ENCODE data around the gene SYMPK.

The SYMPK gene

DNA sequence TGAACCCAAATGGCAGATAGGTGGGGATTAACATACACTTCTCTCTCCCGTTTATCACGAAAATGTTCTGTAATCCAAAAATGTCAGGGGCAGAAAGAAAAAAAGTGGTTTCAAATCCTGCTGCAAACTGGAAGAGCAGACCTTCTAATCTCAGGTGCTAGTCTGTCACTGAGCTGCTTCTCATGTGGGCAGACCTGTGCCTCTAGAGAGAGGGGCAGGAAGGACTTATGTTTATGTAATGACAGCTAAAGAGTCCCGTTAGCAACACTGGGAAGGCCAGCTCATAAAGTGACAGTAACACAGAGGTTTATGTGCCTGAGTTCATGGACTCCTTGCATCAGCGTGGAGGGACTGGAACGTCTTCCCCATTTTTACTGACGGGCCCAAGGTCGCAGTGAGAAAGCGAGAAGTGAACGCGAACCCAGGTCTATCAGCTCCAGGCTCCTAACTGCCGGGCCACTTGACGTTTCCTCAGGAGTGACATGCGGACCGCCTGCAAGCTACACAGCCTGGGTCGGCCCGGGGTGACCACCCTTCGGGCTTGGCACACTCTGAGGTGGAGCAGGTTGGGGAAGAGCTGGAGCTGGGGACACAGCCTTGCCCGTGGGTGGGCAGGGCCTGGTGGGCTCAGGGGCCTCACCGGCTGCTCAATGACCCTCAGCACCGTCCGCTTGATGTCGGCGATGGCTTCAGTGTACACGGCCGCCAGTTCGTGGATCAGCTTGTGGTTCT, 38.2 kb downstream of the SYMPK start:
- DNase-seq, result no peak

DNA sequence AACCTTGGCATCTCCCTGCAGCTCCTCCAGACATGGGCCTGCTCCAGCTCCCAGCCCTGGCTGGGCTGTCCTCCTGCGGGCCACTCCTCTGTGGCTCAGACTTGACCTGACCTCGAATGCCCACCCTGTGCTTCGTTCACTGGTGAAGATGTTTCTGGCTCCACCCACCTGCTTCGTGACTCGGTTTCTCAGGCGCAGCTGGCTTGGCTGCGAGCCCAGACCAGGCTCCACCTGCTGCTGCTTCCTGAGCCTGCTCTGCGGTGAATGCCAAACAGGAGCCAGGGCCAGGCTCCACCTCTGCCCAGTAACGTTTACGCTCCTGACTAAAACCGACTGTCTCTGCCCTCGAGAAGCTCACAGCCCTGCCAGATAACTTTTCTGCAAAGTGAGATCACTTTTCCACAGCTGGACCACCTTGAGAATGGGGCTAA, 38.9 kb downstream of the SYMPK start:
- no peak for DNase-seq

DNA sequence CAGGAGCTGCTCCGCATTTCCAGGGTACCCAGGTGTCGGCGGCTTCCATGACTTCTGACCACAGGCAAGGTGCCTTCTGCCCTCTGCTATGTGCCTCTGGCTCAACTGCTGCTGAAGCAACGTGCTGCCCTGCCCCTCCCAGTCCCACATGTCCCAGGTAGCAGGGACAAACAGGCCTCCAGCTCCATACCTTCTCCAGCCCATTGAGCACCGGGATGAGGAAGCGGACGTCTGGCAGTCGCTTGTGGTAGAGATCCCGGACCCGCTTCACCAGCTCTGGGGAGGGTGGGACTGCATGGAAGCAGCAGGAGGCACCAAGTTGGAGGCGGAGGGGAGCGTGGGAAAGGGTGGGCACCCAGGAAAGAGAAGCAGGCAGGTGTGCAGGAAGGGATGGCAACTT, 39.8 kb downstream of the SYMPK start:
- no peak for DNase-seq

DNA sequence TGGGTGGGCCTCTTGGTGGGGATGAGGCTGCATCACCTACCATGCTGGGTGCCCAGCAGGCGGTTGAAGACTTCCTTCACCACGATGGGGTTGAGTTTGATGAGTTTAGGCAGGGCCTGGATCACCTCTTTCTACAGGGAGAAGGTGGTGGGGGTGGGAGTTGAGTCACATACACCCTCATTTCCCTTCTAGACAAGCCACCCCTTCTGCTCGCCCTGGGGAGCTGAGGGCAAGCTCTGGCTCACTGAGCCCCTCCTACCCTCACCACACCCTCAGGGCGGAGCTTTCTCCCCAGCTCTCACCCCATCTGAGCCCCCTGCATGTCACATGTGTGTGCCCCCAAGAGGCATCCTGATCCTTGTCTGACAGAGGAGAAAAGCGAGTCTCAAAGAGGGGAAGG, 40.2 kb downstream of the SYMPK start:
- DNase-seq, result no peak

DNA sequence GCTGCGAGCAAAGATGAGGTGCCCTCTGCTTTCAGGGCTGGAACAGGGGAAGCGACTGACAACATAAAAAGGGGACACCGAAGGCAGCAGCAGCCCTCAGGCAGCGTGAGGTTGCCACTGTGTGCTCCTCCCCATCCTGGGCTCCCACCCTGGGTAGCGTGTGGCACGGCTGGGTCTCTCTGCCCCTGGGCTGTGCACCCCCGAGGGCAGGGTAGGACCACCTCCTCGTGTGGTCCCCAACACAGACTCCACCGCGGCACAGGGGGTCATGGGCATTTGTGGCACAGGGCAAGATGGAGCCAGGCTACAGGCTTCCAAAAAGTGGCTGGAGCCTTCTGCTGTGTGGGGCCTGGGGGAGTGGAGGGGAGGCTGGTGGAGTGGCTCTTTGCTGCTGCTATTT, 41.4 kb downstream of the SYMPK start:
- no peak for DNase-seq

DNA sequence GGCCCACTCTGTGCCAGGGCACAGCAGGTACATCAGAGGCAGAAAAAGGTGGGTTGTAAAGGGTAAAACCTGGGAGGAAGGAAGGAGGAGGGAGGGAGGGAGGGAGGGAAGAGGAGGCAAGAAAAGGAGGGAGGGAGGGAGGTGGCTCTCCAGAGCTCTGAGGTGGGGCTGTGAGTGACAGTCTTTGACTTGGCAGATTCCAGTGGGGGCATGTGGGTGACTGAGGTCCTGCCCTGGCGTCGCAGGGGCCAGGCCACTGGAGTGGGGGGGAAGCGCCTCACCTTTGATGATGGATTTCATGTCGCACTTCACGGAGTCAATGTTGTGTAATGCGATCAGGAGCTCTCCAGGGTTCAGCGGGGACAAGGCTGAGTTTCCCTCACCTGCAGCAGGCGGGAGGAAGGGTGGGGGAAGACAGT, 41.8 kb downstream of the SYMPK start:
- no peak for DNase-seq

DNA sequence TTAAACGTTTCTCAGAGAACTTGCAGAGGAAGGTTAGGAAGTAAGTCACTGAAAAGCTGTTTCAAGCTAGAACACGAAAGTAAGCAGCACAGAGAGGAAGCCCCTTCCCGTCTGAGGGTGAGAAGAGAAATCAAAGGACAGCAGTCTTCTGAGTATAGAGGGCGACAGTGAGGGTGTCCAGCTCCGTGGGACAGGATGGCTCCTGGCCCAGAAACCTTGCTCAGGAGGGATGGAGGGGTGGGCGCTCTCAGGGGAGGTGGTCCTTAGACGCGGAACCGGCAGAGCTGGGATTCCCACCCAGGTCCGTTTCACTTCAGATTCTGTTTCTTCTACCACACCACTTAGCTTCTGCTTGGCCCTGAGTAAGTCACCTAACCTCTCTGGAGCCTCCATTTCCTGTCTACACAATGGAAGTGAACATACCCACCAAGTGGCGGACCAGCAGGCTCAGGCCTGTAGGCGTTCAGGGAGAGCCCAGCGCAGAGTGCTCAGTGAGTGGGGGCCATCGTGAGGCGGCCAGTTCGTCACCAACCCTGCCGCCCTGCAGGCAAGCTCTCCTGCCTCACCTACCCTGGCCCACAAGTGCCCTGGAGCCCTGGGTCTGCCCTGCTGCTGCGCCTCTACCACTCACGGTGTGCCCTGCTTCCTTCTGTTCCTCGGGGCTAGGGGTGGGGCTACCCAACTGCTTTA, 42.4 kb downstream of the SYMPK start:
- DNase-seq, result no peak

DNA sequence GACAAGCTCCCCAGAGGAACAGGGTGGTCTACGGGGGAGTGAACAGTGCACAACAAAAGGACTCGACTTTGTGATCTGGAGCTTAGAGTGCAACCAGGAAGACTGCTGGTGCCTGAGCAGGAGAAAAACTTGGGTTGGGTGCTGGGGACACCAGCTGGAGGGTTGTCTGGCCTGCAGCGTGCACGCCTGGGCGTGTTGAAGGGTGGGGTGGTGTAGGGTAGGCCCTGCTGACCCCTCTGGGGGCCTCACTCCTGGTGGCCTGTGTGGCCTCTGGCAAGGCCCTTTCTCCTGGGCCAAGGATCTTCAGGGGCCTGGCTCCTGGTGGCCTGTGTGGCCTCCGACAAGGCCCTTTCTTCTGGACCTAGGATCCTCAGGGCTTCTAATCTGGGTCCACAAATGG, 43.2 kb downstream of the SYMPK start:
- DNase-seq, result no peak

DNA sequence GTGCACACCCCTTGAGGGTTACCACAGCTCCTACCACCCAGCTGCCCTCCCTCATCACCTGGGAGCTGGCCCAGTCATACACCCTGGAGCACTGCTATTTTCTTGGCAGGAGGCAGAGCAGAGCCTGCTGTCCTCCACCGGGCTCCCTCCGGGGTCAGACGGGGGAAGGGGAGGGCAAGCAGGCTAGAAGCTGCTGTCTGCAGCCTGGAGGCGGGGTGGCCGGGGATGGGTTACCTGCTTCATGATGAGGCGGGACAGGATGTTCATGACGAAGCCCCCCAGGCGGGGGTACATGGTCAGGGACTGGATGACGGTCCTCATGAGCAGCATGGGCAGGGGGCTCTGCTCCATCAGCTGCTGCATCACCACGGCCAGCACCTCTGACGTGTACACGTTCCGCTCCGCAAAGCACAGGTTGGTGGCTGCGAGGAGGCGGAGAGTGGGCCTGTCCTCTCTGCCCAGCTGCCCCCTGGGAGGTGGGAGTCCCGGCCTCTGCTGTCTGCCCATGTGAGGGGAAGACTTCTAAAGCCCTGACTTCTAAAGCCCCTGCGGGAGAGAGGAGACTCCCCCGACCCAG, 45.1 kb downstream of the SYMPK start:
- no peak for DNase-seq

DNA sequence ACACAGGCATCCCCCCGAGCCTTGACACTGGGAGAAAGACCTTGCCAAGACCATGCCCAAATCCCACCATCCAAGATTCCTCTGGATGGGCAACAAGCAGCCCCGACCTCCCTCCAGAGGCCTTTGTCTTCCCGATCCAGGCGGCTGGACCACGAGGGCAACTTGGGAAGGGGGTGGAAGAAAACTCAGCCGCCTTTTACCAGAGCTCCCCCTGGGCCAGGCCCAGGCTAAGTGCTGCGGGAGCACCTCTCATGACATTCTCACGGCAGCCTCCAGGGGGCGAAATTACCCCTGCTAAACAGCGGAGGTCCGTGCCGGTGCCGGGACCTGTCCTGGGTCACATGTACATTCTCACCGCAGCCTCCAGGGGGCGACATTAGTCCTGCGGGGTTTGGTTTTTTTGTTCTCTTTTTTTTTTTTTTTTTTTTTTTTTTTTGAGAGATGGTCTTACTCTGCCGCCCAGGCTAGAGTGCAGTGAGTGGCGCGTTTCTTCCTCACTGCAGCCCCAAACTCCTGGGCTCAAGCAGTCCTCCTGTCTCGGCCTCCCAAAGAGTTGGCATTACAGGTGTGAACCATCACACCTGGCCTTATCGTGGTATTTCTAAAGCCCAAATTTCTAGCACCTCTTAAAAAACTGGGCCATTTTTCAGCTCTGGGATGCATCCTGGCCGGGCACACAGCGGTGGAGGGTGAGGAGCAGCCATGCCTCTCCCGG, 45.8 kb downstream of the SYMPK start:
- DNase-seq, result peak; percentile 91

DNA sequence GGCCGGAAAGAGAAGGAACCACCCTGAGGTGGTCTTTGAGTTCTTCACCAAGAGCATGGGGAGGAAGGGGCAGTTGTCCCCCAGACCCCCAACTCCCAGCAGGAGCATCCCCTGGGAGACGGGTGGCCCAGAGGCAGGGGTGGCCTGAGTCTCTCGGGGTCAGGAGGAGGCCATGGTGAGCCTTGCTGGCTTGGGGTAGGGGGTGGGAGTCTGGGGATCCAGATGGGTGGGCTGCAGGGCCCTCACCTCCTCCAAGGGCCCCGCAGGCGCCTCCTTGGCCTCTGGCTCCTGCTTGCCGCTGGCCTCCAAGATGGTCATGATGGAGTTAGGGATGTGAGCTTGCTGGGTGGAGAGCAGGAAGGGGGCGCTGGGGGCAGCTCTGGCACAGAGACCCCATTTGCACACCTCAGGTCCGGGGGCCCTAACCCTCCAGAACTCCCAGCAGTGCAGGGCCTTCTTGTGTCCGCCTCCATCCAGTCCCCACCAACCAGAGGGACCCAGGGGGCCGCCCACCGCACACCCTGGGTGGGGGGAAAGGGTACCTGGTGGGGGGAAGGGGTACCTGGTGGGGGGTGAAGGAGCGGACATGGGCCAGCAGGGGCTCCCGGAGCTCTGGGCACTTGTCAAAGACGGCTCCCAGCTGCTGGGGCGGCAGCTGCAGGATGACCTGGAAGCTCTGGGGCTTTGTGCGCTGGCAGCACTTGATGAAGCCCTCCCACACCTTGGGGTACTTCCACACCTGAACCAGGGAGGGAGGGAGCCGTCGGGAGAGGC, 46.5 kb downstream of the SYMPK start:
- DNase-seq, result no peak

DNA sequence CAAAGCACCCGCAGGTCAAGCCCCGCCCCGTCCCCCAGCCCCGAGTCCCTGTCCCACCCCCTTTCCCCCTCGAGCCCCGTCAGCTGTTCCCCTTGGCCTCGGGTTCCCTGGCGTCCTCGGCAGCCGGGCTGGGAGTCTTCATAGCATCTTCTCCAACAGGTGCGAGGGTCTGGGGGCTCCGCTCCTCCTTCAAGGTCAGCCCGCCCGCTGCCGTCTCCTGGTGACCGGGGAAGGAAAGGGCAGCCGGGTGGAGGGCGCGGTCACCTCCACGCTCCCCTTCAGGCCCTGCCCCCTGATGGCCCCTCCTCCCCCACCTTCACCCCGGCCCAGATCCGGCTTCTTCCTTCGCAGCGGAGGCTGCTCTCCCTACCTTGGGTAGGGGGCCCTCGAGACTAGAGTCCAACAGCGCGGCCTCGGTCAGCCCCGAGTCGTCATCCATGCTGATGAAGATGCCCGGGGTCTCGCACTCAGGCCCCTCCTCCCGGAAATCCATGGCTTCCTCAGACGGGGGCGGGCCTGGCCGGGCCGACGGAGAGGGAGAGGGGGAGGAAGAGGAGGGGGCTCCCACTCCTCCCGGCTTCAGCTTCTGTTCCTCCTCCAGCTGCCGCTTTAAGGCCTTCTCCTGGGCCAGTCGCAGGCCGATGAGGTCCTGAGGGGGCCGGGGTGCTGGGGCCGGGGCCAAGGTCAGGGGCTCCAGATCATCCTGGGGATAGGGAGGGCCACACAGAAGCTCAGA, 47.3 kb downstream of the SYMPK start:
- no peak for DNase-seq

DNA sequence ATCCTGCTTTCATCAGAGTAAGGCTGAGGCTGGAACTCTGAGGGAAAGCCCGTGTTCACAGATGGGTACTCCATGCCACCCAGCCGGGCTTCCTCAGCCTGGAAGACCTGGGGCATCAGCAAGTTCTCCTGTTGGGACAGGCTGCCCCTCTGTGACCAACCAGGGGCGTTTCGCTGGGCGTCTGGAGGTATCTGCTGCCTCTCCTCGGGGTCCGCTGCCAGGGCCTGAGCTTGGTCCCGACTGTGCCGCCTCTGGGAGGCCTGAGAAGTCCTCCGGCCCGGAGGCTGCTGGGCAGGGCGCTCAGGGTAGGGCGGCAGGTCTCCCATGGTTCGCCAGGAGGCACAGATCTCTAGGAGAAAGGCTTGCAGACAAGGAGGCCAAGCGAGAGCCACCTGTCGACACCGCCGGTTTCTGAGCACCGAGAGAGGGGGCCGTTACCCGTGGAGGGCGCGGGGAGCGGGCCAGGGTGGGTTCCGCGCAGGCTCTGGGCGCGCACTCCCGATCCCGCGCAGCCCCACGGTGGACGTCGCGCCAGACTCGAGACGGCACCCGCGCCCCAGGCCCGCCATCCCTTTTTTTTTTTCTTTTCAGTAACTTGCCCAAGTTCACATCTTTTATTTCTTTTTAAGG, 48.0 kb downstream of the SYMPK start, which contains the start of gene RSPH6A:
RSPH6A (minus strand) TSS at position 458 of the 630 bp plus-strand sequence; CDS start at position 326, 132 bp downstream.
- DNase-seq, result no peak

DNA sequence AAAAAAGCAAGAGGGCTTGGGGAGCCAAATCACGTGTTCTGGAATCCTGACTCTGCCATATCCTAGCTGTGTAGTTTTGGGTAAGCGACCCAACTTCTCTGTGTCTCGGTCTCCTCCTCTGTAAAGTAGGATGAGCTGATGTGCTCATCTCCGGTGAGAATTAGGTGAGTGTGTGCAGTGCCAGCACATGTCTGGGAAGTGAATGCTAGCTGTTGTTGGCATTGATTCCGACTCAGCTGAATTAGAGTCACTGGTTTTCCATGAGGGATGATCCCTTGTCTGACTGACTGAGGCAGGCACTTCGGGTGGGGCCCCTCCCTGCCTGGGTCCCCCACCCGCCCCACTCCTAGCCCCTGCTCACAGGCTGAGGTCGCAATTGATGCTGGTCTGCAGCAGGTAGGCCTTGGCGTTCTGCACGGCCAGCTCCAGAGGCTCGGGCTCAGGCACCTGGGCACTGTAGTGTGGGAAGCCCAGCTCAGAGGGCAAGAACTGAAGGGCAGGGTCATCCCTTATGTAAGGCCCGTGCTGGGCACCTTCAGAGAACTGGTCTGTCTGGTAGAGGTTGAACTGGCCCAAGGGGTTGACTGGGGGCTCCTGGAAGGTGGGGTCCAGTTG, 48.7 kb downstream of the SYMPK start:
- DNase-seq, result no peak

DNA sequence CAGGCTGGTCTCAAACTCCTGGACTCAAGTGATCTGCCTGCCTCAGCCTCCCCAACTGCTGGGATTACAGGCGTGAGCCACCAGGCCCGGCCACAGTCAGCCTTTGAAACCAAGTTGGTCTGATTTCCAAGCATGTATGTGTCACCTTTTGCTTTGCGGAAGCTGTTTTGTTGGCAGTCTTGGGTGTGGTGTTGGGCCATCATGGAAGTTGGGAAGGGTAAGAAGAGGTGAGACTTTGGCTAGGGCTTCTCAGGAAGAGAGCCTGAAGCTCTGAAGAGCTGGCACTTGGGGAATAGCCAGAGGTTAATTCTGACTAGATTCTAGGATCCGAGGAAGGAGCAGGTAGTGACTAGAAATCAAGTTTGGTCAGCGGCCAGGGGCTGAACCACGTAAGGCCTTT, 50.6 kb downstream of the SYMPK start:
- no peak for DNase-seq

DNA sequence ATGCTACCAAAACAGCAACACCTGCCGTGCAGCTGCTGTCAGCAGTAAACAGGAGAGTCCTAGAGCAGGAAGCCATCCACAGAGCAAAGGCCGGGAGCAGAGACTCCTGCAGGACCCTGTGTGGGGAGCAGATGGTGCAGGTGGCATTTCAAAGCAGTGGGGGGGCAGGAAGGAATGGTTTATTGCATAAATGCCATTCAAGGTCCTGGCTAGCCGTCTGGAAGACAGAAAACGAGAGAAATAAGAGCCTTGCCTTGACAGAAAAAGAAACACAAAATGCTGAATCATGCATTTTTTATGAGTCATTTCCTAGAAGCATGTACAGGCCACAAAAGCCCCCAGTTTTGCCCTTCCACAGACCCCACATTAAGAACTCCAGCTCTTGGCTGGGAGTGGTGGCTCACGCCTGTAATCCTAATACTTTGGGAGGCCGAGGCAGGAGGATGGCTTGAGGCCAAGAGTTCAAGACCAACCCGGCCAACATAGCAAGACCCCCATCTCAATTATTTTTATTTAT, 53.2 kb downstream of the SYMPK start:
- no peak for DNase-seq

DNA sequence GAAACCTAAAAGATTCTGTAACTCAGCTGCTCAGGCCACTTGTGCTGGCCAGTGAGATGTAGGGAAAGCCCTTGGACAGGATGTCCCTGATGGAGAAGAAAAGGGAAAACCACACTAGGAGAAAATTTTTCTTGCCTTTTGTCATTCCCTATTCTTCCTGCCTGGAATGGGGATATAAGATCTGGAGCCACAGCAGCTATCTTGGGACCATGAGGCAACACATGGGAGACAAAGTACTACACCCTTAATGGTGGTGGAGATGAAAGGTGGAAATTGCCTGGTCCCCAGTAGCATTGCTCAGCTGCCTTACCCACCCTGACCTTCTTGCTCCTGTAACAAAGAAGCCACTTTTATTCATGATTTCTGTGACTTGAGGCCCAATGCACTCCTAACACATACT, 57.2 kb downstream of the SYMPK start:
- no peak for DNase-seq

DNA sequence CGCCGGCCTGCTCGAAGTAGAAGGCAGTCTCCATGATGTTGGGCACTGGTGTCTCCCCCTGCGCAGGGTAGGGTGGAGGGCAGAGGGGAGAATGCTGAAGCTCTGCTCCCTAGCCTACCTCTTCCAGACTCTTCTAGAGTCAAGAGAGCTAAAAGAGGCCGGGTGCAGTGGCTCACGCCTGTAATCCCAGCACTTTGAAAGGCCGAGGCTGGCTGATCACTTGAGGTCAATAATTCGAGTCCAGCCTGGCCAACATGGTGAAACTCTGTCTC, 58.1 kb downstream of the SYMPK start:
- DNase-seq, result no peak

DNA sequence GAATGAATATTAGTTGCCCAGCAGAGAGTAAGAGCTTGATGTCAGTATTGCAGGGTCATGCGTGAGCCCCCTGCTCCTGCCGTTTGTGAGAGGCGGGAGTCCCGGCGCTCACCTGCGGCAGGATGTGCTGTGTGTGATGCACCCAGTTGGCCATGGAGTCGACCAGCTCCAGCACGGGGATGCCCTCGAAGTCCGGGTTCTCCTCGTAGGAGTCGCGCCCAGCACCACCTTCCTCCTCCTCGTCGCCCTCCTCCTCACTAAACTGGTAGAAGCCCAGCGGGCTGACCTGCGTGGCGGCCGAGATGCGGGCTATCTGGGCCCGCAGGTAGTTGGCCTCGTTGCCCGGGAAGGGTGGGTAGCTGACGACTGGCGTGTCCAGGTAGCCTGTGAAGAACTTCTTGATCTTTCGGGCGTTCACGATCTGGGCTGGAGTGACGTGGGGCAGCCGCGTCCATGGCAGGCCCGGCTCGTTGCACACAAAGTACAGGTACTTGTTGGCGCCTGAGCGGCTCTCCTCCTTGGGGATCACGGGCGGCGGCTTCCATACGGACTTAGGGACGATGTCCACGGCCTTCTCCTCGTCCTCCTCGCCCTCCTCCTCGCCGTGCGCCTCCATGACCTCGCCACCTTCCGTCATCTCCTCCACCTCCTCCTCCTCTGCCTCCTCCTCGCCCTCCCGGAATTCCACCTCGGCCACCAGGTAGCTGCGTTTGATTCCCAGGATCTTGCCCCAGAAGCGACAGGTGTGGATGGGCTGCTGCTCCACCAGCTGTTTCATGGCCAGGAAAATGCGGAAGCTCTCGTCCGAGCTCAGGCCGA, 58.6 kb downstream of the SYMPK start:
- no peak for DNase-seq

DNA sequence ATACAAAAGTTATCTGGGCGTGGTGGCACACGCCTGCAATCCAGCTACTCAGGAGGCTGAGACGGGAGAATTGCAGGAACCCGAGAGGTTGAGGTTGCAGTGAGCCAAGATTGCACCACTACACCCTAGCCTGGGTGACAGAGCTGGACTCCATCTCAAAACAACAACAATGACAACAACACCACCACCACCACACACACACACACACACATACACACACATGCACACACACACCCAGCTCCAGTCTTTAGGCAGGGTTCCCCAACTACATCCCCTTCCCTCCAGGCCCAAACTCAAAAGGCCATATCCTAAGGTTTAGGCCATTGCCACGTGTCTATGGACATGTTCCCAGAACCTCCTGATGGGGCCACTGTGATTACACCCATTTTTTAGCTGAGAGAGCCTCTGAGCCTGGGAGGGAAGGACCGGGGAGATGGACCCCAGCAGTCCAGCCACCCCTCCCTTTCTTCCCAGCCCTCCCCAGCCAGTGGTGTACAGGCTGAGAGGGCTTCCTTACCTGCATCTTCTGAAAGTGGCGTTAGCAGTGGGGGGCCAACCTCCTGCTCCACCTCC, 61.3 kb downstream of the SYMPK start:
- DNase-seq, result no peak
